Activated CD4-positive, alpha-beta T cell treated with anti-CD3 and anti-CD28 coated beads, Interleukin-2, Interleukin-6, amounts not matched to agents 100 ng/mL and 50 ng/mL, durations not matched to agents 16 hours and 8 hours (primary cell): ENCODE results near the gene STRN.
"Not testable (repeated sequence)": the region's sequence is repeated elsewhere in the genome, so short reads cannot be mapped to it uniquely, and the experiment has no call there.

Source experiments
- DNase-seq: peaks from one replicate; pipeline ENCODE4 v3.0.0-alpha.2; 2020

Gene STRN, protein sequence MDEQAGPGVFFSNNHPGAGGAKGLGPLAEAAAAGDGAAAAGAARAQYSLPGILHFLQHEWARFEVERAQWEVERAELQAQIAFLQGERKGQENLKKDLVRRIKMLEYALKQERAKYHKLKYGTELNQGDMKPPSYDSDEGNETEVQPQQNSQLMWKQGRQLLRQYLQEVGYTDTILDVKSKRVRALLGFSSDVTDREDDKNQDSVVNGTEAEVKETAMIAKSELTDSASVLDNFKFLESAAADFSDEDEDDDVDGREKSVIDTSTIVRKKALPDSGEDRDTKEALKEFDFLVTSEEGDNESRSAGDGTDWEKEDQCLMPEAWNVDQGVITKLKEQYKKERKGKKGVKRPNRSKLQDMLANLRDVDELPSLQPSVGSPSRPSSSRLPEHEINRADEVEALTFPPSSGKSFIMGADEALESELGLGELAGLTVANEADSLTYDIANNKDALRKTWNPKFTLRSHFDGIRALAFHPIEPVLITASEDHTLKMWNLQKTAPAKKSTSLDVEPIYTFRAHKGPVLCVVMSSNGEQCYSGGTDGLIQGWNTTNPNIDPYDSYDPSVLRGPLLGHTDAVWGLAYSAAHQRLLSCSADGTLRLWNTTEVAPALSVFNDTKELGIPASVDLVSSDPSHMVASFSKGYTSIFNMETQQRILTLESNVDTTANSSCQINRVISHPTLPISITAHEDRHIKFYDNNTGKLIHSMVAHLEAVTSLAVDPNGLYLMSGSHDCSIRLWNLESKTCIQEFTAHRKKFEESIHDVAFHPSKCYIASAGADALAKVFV

DNA sequence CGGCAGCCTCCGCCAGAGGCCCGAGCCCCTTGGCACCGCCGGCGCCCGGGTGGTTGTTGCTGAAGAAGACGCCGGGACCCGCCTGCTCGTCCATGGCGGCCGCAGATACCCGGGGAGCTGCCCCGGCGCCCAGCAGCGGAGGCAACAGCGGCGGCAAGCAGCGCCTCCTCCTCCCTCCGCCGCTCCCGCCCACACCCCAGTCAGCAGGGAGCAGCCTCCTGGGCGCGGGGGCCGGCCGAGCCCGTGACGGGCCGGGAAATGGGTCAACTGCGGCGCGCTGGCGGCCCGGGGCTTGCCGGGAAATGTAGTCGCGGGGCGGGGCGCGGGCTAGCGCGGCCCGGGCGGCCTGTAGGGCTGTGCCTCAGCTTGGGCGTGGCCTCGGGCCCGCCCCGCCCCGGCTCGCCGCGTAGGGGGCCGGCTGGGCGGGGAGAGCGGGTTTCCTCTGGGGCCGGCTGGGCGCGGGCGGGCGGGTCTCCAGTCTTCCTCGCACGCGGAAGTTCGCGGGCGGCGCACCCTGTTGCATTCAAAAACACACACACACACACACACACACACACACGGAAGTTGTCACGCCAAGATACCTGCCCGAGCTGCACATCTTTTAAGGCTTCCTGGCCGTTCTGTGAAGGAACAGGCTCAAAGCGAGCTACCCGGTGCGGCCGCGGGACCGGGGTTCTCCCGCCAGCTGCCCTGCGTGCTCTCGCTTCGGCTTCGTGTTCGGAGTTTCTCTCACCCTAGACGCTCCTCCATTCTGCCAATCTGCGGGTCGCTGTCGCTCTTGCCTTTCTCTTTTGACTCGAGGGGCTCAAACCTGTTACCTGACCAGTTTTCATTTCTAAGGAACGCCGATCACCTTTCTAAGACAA is at the start of gene STRN:
Gene STRN, minus strand, starts transcription at position 167 of the 866 bp plus-strand sequence. Its CDS starts 73 bp downstream, at position 94.
- DNase-seq, result peak; percentile 99

DNA sequence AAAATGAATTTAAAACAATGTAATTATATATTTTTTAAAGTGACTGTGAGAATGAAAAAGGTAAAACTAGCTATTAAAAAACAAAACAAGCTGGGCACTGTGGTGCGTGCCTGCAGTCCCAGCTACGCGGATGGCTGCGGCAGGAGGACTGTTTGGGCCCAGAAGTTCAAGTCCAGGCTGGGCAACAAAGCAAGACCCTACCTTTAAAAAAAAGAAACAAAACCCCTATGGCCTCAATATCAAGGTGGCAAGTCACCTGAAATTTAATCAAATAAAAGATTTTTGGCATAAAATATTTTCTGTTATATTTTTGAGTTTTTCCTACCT is 46.9 kb upstream of the STRN start:
- no peak for DNase-seq

DNA sequence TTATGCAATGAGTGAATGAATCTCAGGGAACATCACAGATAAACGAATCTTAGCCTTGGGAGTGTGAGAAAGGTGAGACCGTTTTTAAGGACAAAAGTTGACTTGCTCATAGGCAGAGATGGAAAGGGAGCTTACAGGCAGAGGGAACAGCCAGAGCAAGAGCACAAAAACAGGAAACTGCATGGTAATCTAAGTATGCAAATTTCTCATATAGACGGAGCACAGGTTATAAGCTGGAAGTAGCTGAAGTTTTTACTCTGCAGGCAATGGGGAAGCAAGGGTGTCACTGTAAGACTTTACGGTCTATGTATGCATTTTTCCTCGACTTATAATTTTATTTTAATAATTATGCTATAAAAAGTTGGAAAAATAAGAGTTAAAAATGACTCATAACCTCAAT is 44.8 kb upstream of the STRN start:
- no peak for DNase-seq

DNA sequence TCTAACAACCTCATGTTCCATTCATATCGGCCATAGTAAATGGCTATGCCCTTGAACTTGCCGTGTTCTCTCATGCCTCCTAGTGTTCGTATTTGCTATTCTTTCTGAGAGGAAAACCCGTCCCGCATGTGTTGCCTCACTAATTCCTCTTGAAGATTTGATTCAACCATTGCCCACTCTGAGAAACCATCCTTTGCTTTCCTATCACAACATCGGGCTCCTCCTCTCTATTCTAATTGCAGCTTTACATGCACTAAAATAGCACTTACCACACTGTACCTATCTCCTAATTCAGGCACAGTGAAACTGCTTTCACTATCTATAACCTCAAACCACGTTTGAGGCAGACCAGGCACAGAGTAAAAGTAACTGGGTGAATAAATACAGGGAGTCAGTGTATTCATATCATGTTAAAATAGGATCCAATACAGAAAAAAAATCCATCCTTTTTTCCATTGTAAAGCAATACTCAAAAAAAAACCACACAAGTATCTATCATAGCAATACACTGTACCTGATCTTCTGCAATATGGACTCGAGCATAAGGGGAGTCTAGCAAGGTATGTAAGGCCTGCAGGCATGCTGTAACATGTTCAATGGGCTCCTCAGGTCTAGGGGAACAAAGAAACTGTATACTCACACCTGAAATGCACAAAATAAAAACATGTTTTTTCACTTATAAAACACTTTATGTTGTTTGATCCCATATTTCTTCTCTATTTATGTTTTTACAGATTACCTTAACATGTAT is 39.0 kb upstream of the STRN start:
- peak; percentile 39 for DNase-seq

DNA sequence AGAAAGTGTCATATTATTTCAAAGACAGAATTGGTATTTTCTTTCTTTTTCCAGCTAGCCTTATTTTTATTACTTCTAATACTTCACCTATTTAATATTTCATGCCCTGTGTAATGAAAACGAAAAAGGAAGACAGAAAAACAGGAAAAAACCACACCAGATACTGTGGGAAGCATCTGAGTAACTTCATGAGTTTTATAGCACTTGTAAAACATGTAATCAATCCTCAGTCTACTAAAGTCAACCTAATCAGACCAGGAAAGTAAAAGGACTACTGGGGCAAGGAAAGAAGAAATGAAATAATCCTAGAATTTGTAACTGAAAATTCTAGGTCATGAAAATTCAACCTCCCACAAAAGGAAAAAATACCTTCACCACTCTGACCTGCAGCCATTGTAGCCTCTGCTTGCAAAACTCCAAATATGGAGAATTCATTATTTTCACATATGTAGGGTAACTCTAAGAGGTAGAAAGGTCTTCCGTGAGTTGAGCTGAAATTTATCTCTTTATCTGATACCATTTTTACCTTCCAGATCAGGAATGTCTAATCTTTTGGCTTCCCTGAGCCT is 34.7 kb upstream of the STRN start:
- no peak for DNase-seq

DNA sequence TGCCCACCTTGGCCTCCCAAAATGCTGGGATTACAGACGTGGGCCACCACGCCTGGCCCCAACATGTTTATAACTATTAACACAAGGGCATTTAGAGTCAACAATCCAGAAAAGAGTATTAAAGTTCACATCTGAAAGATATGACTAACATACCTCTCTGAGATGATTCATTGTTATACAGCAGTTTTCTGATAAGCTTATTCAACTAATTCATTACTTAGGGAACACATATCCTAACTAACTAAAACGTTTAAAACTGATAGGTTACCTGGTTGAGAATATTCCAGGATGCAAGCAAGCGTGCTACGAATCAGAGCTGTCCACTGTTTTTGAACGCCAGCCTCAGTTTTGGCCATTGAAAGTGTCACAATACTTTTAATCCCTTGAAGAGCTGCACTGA is 34.0 kb upstream of the STRN start:
- DNase-seq, result no peak

DNA sequence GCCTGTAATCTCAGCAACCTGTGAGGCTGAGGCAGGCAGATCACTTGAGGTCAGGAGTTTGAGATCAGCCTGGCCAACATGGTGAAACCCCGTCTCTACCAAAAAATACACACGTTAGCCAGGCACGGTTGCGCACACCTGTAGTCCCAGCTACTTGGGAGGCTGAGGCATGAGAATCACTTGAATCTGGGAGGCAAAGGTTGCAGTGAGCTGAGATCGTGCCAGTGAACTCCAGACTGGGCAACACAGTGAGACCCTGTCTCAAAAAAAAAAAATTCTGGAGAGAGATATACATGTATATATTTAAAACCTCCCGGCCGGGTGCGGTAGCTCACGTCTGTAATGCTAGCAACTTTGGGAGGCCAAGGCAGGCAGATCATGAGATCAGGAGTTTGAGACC is 33.1 kb upstream of the STRN start:
- not testable (repeated sequence) for DNase-seq

DNA sequence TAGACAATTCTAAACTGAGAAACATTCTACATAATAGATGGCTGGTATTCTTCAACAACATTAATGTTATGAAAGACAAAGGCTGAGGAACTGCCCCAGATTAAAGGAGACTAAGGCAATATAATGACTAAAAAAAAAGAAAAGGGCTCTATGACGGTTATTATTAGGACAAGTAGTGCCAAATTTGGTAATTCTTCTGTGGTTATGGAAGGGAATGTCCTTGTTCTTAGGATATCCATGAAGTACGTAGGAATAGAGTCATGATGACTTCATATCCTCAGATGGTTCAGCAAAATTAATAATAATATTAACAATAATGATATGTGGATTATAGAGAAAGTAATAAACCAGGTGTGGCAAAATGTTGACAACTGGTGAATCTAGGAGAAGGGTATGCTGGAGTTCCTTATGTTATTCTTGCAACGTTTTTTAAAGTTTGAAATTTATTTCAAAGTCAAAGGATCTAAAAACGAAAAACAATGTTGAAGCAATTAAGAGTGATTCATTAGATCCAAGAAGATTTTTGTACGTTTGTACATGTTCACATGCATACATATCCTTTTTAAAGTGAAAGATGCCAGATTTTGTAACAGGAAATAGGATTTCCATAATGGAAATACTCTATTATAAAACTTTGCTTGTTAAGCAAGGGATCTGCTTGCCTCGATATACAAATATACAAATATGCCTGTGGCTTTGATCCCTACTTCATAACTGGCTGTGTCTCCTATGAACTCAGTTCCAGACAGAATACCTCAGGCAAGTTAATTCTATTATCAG is 27.7 kb upstream of the STRN start:
- DNase-seq, result no peak

DNA sequence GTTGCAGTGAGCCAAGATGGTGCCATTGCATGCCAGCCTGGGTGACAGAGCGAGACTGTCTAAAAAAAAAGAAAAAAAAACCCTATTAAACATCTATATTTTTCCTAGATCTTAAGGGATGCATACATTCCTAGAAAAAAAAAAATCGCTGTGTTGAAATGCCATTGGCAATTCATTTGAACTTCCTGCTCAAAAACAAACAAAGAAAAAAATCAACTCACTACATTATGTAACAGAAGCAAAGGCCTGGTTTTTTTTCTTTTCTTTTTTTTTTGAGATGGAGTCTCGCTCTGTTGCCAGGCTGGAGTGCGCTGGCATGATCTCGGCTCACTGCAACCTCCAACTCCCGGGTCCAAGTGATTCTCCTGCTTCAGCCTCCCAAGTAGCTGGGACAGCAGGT is 21.7 kb upstream of the STRN start:
- no peak for DNase-seq

DNA sequence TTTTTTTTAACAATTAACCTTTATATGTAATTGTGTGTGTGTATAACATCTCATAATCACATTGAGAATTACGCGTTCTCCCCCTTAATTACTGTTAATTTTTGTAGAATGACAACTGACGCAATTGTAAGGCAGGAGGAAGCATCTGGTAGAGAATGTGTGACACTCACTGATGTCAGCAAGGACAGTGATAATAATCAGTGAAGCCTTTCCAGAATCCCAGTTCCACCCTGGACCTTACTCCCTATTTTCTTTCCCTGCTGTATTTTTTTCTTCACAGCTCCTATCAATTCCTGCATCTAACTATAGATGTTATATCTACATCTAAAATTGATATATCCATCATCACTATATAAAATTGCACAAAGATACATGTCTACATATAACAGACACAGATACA is 16.1 kb upstream of the STRN start:
- no peak for DNase-seq

DNA sequence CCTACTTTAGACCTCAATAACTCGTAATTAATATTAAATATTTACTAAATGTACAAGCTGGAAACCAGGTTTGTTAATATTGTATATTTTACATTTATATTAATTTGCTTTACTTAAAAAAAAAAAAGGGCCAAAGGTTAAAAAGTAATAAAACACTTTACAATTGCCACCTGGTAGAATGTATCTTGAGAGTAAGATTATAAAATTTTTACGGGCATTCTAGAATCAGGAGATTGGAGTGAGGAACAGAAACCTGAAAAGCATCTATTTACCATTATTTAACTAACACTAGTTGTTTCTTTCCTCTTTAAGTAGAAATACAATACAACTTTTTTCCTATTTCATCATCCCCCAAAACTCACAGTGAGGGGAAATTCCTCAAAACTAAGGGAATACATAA is 15.6 kb upstream of the STRN start:
- no peak for DNase-seq

DNA sequence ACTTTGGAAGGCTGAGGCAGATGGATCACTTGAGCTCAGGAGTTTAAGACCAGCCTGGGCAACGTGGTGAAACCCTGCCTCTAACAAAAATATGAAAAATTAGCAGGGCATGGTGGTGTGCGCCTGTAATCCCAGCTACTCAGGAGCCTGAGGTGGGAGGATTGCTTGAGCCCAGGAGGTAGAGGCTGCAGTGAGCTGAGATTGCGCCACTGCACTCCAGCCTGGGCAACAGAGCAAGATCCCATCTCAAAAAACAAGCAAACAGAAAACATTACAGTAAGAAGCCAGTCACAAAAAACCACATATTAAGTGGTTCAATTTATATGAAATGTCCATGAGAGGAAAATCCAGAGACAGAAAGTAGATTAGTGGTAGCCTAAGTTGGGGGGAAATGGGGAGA is 12.7 kb upstream of the STRN start:
- DNase-seq, result not testable (repeated sequence)

DNA sequence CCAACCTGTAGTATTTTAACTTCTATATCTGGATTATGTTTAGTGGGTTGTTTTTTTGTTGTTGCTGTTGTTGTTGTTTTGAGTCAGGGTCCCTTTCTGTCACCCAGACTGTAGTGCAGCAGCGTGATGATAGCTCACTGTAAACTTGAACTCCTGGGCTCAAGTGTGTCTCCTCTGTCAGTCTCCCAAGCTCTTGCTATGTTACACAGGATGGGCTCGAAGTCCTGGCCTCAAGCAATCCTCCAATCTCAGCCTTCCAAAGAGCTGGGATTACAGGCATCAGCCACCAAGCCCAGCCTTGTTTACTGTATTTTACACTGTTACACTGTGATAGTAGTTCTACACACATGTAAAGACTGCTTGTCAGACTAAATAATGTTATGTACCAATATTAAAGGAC is 9.7 kb upstream of the STRN start:
- DNase-seq, result no peak

DNA sequence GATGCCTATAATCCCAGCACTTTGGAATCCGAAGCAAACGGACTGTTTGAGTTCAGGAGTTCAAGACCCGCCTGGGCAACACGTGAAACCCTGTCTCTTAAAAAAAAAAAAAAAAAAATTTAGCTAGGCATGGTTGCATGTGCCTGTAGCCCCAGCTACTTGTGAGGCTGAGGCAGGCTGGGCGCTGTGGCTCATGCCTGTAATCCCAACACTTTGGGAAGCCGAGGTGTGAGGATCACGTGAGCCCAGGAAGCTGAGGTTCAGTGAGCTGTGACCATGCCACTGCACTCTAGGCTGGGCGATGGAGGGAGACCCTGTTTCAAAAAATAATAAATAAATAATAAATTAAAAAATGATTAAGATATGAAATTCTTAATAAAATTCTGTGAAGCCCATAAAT is 9.0 kb upstream of the STRN start:
- DNase-seq, result no peak

DNA sequence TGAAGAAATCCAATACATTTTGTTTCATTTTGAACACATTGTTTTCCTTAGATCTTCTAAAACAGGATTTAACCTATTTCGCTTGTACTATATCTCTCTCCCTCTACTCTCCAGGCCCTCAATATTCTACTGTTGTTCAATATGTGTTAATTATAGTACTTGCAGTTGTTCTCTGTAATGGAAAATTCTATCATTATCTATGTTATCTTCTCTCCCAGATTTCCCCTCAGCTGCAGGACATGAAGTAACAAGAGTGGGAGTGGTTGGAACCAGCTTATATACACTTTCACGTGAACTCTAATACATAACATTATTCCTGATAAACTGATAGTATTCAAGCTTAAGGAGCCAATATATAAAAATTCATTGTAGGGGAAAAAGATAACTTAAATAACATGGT is 7.0 kb upstream of the STRN start:
- no peak for DNase-seq

DNA sequence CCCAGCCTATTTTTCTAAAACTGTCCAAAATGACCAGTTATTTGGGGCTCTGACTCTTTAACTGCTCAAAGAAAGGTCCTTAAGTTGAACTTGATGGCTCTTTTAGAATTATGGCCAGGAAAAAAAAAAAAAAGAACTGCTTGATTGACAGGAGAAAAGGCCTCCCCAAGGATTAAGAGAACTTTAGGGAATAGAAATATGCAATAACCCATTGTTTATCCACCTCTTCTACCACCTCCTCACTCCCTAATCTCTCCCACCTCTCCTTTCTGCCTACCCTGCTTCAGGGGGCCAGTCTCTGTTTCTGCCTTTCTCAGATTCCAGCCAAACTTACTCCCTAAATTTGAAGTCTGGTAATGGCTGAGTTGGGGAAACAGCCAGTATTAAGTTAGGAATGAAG is 5.7 kb upstream of the STRN start:
- DNase-seq, result no peak

DNA sequence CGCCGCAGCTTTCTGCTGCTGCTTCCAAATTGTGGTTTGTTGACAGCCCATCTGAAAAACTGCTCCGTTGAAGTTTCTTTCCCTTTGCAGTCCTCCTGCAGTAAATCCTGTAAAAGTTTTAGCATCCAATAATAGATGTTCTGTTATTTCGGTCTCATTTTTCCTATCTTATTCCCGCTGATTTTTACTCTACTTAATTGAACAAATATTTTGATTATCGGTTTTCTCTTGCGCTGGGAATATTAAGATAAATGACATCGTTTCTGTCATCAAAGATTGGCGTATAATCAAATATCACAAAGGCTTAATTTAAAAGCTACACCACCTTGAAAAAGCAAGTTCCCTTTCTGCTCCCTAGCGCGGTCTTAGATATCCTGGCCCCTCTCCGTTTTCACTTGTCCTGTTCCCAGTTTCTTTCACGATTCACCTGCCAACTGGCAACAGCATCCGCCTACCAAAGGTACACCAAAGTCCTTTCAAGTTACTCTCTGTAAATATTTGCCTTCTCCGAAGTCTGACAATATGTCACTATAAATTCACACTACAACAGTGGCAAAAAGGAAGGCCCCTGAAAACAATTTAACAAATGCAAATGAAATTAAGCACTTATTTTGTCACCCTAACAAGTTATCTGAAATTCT is 1.0 kb upstream of the STRN start:
- no peak for DNase-seq

DNA sequence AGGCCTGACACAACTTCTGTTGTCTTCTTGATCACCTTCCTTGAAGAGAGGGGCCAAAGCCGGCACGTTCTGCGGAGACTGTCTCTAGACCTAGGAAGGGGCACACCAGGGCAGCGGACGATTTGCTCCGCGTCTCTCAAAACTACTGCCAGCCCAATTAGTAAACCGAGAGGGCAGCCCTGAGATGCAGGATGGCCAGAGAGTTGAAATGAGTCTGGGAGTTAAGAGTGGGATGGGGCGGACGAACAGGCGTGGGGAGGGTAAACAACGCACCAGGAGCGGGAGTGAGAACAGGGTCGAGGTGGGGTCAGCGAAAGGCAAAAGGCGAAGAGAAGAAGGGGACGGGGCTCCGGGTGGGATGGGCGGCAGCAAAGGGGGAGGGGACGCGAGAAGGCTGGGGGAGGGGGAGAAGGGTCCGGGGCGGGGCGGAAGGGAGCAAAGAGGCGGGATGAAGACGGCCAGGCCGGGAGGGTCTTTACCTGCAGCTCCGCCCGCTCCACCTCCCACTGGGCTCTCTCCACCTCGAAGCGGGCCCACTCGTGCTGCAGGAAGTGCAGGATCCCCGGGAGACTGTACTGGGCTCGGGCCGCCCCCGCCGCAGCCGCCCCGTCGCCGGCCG is 476 bp downstream of the STRN start:
- peak; percentile 53 for DNase-seq

DNA sequence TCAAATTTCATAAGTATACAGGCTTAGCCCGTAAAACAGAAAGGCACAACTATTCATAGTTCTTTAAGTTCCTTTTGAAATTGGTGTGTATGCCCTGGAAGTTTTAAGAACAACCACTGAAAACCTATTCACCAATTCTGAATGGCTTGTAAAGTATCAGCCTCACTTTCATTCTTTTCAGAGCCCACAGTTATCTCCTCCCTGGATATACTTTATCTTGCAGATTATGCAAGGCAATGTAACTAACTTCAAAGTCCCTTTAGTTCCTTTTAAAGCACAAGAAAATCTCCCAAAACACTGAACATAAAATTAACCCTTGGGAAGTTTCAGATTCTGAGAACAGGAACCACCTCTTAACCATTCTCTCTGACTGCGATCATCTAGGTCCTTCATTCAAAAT is 1.1 kb downstream of the STRN start:
- DNase-seq, result no peak

DNA sequence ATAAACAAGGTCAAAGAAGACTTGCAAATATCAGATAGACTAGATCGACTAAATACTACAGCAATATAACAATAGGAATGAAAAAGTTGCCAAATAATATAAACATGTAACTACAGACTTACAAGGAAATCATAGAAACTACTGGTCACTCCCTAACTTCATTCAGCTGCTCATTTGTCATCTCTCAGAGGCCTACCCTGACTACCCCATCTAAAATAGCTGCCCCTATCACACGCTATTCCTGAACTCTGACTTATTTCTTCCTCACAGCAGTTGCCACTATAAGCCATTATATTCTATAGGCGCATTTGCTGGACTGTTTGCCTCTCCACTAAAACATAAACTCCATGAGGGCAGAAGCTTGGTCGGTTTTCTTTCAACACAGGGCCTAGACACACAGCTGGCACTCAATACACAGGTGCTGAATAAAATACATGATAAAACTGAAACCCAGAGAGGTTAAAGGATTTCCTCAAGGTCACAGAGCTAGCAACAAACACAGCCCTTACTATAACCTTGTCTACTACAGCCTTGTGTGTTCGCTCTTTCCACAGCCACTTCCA is 1.8 kb downstream of the STRN start:
- no peak for DNase-seq
